Spleen (tissue), 7 donors: ENCODE results near the gene CAPNS2.

Source experiments
- POLR2A ChIP-seq, 3 donors: fragments of 450-650 bp; IDR thresholded peaks; one replicate each; pipeline ENCODE4 v1.5.1; 2017; ENCODE audit warnings: antibody characterized with exemption in 3 of 3, mild to moderate bottlenecking in 1 of 3
- POLR2AphosphoS5 ChIP-seq, 3 donors: sonication (generic); formaldehyde crosslinking; IDR thresholded peaks; one replicate each; pipeline ENCODE4 v1.5.1; 2017; ENCODE audit warnings: antibody characterized with exemption in 3 of 3
- TF ChIP-seq, protein P1 (sequence below), 11 experiments: fragments of 200-600 bp in 7 of 11; fragments of 450-650 bp in 4 of 11; sonication (generic) in 4 of 11; IDR thresholded peaks in 8 of 11; conservative IDR thresholded peaks in 3 of 11; 1 replicate in 7 of 11; 2 replicates in 4 of 11; pipeline versions ENCODE4 v1.4.0 to v1.8.0; 2016 to 2021; ENCODE audit warnings: antibody characterized with exemption in 11 of 11, inconsistent platforms in 4 of 11, mild to moderate bottlenecking in 1 of 11
- donor health status: DM: no; HTN: no; CAD: no; lungs with moderate emphysema.
- donor health status: DM: no; HTN: no; CAD: no.
- donor health status: DM: no; HTN: no; CAD: no.

DNA sequence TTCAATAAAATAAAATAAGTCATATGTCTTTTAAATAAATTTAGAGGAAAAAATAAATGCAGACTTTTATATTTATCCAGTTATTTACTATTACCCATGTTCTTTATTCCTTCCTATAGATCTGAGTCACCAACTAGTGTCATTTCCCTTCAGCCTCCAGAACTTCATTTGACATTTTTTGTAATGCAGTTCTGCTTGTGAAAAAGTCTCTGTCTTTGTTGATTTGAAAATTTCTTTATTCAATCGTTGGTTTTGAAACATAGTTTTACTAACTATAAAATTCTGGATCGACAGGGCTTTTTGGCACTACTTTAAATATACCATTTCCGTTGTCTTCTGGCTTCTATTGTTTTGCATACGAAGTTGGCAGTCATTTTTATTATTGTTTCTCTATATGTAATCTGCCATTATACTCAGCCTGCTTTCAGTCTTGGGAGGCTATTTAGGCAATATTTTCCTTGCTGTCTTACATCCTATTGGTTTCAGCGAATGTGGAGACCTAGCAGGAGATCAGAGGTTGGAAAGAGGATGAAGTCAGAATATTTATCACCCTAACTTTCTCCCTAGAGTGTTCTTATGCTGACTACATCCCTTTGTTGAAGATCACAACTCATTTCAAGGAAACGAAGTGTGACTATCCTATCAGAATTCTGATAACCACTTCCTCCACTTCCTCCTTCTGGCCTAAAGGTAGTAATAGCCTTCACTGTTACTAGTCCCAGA, 47.3 kb downstream of the CAPNS2 start:
- TF ChIP-seq POLR2A (IDR thresholded peaks at IDR 0.05) (no peak), POLR2AphosphoS5 (IDR thresholded peaks at IDR 0.05) (no peak)
- TF ChIP-seq, protein P1, sequence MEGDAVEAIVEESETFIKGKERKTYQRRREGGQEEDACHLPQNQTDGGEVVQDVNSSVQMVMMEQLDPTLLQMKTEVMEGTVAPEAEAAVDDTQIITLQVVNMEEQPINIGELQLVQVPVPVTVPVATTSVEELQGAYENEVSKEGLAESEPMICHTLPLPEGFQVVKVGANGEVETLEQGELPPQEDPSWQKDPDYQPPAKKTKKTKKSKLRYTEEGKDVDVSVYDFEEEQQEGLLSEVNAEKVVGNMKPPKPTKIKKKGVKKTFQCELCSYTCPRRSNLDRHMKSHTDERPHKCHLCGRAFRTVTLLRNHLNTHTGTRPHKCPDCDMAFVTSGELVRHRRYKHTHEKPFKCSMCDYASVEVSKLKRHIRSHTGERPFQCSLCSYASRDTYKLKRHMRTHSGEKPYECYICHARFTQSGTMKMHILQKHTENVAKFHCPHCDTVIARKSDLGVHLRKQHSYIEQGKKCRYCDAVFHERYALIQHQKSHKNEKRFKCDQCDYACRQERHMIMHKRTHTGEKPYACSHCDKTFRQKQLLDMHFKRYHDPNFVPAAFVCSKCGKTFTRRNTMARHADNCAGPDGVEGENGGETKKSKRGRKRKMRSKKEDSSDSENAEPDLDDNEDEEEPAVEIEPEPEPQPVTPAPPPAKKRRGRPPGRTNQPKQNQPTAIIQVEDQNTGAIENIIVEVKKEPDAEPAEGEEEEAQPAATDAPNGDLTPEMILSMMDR (IDR thresholded peaks at IDR 0.05 in 8 of 11, conservative IDR thresholded peaks at IDR 0.05 in 3 of 11): no peak
